Kasumi-1 (cell line): Measurements from ENCODE around the gene GSC2.

Experiments
- DNase-seq, 2 experiments: peaks; one replicate each; lab custom pipeline; 2025; lab: John Stamatoyannopoulos, UW

Gene GSC2

GRCh38 chr22:19152942-19153883, 3.1 kb upstream of the GSC2 start:
- DNase-seq = no peak

- no peak for DNase-seq
These were observed 1.5 kb upstream of the GSC2 start for GRCh38 chr22:19151329-19152191.

- DNase-seq = no peak
These were observed 613 bp upstream of the GSC2 start for GRCh38 chr22:19150482-19151328.

GRCh38 chr22:19149047-19149883, 827 bp downstream of the GSC2 start:
- DNase-seq = no peak

- DNase-seq = no peak
These were observed 1.6 kb downstream of the GSC2 start for GRCh38 chr22:19148417-19149046.

- DNase-seq = no peak
These were observed 2.8 kb downstream of the GSC2 start for GRCh38 chr22:19147195-19147780.

- DNase-seq = no peak
These were observed 3.7 kb downstream of the GSC2 start for GRCh38 chr22:19146215-19146968.

- peak in 1 of 2 experiments; percentile 6 for DNase-seq
These were observed 6.1 kb downstream of the GSC2 start for GRCh38 chr22:19143967-19144400.

- DNase-seq = no peak
These were observed 6.9 kb downstream of the GSC2 start for GRCh38 chr22:19143212-19143611.

- no peak for DNase-seq
These were observed 7.7 kb downstream of the GSC2 start for GRCh38 chr22:19142394-19142793.

- DNase-seq = no peak
These were observed 10.1 kb downstream of the GSC2 start for GRCh38 chr22:19139974-19140373.

- no peak for DNase-seq
These were observed 11.1 kb downstream of the GSC2 start for GRCh38 chr22:19139001-19139356.

GRCh38 chr22:19138217-19139000, 11.7 kb downstream of the GSC2 start:
- DNase-seq = no peak

- no peak for DNase-seq
These were observed 12.5 kb downstream of the GSC2 start for GRCh38 chr22:19137384-19138216.

GRCh38 chr22:19136915-19137314, 13.2 kb downstream of the GSC2 start:
- DNase-seq = no peak

GRCh38 chr22:19134874-19135273, 15.2 kb downstream of the GSC2 start:
- DNase-seq = no peak

GRCh38 chr22:19134176-19134831, 15.8 kb downstream of the GSC2 start:
- no peak for DNase-seq
